ENCODE data around the gene DENND4A. TPM values are rescaled to one million over a fixed set of nuclear protein-coding genes. Genes with fewer than 3 reads are reported as not detected.

The DENND4A gene
- polyA plus RNA-seq (2012; ENCODE audit: insufficient read length, low read depth) = 5.1 TPM

GRCh38 chr15:65792138-65792987 lies at the start of gene DENND4A:
TSS of gene DENND4A (minus strand) at chr15:65792293. CDS start at chr15:65756450, 35,843 bp downstream.
- TF ChIP-seq TAF1 (IDR thresholded peaks at IDR 0.05; ENCODE audit: borderline replicate concordance, insufficient read depth, low read length) (peak; percentile 95), FOXP2 (optimal IDR thresholded peaks at IDR 0.05; ENCODE audit: borderline replicate concordance, extremely low read depth, extremely low read length, insufficient read depth) (peak; percentile 89), POLR2AphosphoS5 (IDR thresholded peaks at IDR 0.05; ENCODE audit: low read depth, low read length) (0 out of 2 replicates have a peak, but pooled peaks have one; percentile 51), SIN3A (IDR thresholded peaks at IDR 0.05; ENCODE audit: borderline replicate concordance, insufficient read depth, low read length) (0 out of 2 replicates have a peak, but pooled peaks have one; percentile 5)
- TF ChIP-seq, protein P1, sequence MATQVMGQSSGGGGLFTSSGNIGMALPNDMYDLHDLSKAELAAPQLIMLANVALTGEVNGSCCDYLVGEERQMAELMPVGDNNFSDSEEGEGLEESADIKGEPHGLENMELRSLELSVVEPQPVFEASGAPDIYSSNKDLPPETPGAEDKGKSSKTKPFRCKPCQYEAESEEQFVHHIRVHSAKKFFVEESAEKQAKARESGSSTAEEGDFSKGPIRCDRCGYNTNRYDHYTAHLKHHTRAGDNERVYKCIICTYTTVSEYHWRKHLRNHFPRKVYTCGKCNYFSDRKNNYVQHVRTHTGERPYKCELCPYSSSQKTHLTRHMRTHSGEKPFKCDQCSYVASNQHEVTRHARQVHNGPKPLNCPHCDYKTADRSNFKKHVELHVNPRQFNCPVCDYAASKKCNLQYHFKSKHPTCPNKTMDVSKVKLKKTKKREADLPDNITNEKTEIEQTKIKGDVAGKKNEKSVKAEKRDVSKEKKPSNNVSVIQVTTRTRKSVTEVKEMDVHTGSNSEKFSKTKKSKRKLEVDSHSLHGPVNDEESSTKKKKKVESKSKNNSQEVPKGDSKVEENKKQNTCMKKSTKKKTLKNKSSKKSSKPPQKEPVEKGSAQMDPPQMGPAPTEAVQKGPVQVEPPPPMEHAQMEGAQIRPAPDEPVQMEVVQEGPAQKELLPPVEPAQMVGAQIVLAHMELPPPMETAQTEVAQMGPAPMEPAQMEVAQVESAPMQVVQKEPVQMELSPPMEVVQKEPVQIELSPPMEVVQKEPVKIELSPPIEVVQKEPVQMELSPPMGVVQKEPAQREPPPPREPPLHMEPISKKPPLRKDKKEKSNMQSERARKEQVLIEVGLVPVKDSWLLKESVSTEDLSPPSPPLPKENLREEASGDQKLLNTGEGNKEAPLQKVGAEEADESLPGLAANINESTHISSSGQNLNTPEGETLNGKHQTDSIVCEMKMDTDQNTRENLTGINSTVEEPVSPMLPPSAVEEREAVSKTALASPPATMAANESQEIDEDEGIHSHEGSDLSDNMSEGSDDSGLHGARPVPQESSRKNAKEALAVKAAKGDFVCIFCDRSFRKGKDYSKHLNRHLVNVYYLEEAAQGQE (IDR thresholded peaks at IDR 0.05; ENCODE audit: insufficient read depth in 1 of 2, low read depth in 2 of 2, low read length in 2 of 2) = no peak

GRCh38 chr15:65841121-65841930 lies 49.2 kb upstream of the DENND4A start:
- no peak for TF ChIP-seq FOXP2 (optimal IDR thresholded peaks at IDR 0.05; ENCODE audit: borderline replicate concordance, extremely low read depth, extremely low read length, insufficient read depth)

- TF ChIP-seq SIN3A (IDR thresholded peaks at IDR 0.05; ENCODE audit: borderline replicate concordance, insufficient read depth, low read length) (no peak), POLR2AphosphoS5 (IDR thresholded peaks at IDR 0.05; ENCODE audit: low read depth, low read length) (no peak), FOXP2 (optimal IDR thresholded peaks at IDR 0.05; ENCODE audit: borderline replicate concordance, extremely low read depth, extremely low read length, insufficient read depth) (no peak), TAF1 (IDR thresholded peaks at IDR 0.05; ENCODE audit: borderline replicate concordance, insufficient read depth, low read length) (no peak)
- TF ChIP-seq, protein P1 (IDR thresholded peaks at IDR 0.05; ENCODE audit: insufficient read depth in 1 of 2, low read depth in 2 of 2, low read length in 2 of 2) = no peak
Measured at GRCh38 chr15:65839985-65840384, 47.9 kb upstream of the DENND4A start.

- TF ChIP-seq SIN3A (IDR thresholded peaks at IDR 0.05; ENCODE audit: borderline replicate concordance, insufficient read depth, low read length) = no peak
- TF ChIP-seq, protein P1 (IDR thresholded peaks at IDR 0.05; ENCODE audit: insufficient read depth in 1 of 2, low read depth in 2 of 2, low read length in 2 of 2) = no peak
- TF ChIP-seq POLR2AphosphoS5 (IDR thresholded peaks at IDR 0.05; ENCODE audit: low read depth, low read length) = no peak
- TF ChIP-seq TAF1 (IDR thresholded peaks at IDR 0.05; ENCODE audit: borderline replicate concordance, insufficient read depth, low read length) = no peak
- no peak for TF ChIP-seq FOXP2 (optimal IDR thresholded peaks at IDR 0.05; ENCODE audit: borderline replicate concordance, extremely low read depth, extremely low read length, insufficient read depth)
Measured at GRCh38 chr15:65839354-65839901, 47.3 kb upstream of the DENND4A start.

All from PFSK-1 (cell line).